Gastroesophageal sphincter (tissue), 4 donors: ENCODE measurements around the gene SYT8. TPM values are rescaled to one million over a fixed set of nuclear protein-coding genes. Genes with fewer than 3 reads are reported as not detected.

ENCODE experiments used
- ATAC-seq: fragments of 150-250 bp; one replicate; pipeline ENCODE4 v1.9.1; 2016; ENCODE audit warnings: mild to moderate bottlenecking, moderate library complexity
- H3K27ac ChIP-seq, 4 donors: fragments of 200-600 bp; sonication (generic) in 3 of 4; 1 replicate in 3 of 4; 2 replicates in 1 of 4; pipeline ENCODE4 v1.5.1; 2016 to 2019
- H3K27me3 ChIP-seq: fragments of 200-600 bp; sonication (generic); one replicate; pipeline ENCODE4 v1.5.1; 2019
- H3K36me3 ChIP-seq, 2 donors: fragments of 200-600 bp; sonication (generic); one replicate each; pipeline ENCODE4 v1.5.1; 2019; ENCODE audit warnings: control low read depth in 1 of 2
- H3K4me1 ChIP-seq, 3 donors: fragments of 200-600 bp; sonication (generic); 1 replicate in 2 of 3; 2 replicates in 1 of 3; pipeline ENCODE4 v1.5.1; 2016 to 2019; ENCODE audit warnings: control low read depth in 2 of 3
- H3K4me3 ChIP-seq, 2 donors: fragments of 200-600 bp; sonication (generic); one replicate each; pipeline ENCODE4 v1.5.1; 2019; ENCODE audit warnings: mild to moderate bottlenecking in 1 of 2, moderate library complexity in 1 of 2
- H3K9me3 ChIP-seq, 3 donors: fragments of 200-600 bp; sonication (generic); one replicate each; pipeline ENCODE4 v1.5.1; 2017 to 2019; ENCODE audit warnings: control low read depth in 2 of 3
- CTCF ChIP-seq, 4 experiments: fragments of 200-600 bp in 2 of 4; fragments of 450-650 bp in 2 of 4; sonication (generic) in 1 of 4; IDR thresholded peaks; one replicate each; pipeline ENCODE4 v1.5.1; 2017 to 2019; ENCODE audit warnings: antibody characterized with exemption in 4 of 4, mild to moderate bottlenecking in 2 of 4, moderate library complexity in 2 of 4
- EP300 ChIP-seq: sonication (generic); formaldehyde crosslinking; IDR thresholded peaks from one replicate; pipeline ENCODE4 v1.6.1; 2017; ENCODE audit warnings: antibody characterized with exemption, mild to moderate bottlenecking
- POLR2A ChIP-seq, 2 donors: fragments of 450-650 bp; IDR thresholded peaks; one replicate each; pipeline ENCODE4 v1.6.1; 2017; ENCODE audit warnings: antibody characterized with exemption in 2 of 2, mild to moderate bottlenecking in 2 of 2, moderate library complexity in 1 of 2
- POLR2AphosphoS5 ChIP-seq: sonication (generic); formaldehyde crosslinking; IDR thresholded peaks from one replicate; pipeline ENCODE4 v1.6.1; 2017; ENCODE audit warnings: antibody characterized with exemption
- WGBS, 2 donors: methylation state at CpG; one replicate each; pipeline ENCODE4 v1.1.5; 2018; ENCODE audit warnings: low coverage in 1 of 2; 5-methylcytosine and 5-hydroxymethylcytosine counted together
- total RNA-seq, 4 donors: library from RNA; depleted of rRNA; stranded (reverse); fragments of >200 nt; gene quantifications; one replicate each; pipeline ENCODE4 v1.1.0, GENCODE V29; 2016

SYT8 gene
- total RNA-seq, 4 donors from 2014 or later, result 2.2 TPM; not detected in 3

GRCh38 chr11:1878137-1879031 lies 43.6 kb downstream of the SYT8 start:
- H3K4me3 ChIP-seq, result no peak overlapping the region
- no peaks in the 10 kb centered on the region for H3K9me3 ChIP-seq
- peaks cover 0 to 84% (median 56%) of the 10 kb centered on the region in 3 donors for H3K4me1 ChIP-seq
- TF ChIP-seq CTCF (IDR thresholded peaks at IDR 0.05), result no peak
- no peak for TF ChIP-seq EP300
- no peak for TF ChIP-seq POLR2A (IDR thresholded peaks at IDR 0.05)
- no peak for TF ChIP-seq POLR2AphosphoS5
- H3K27ac ChIP-seq, result peak overlapping the region; percentile 3 to 88 (median 80)
- 45% methylated on average over 2 of the region's 30 CpGs; no CpG with 5 or more reads in 1 of the 2 donors for WGBS, 2 donors
- no peak for ATAC-seq
- H3K36me3 ChIP-seq, result no peaks in the 10 kb centered on the region
- H3K27me3 ChIP-seq, result no peaks in the 10 kb centered on the region

GRCh38 chr11:1879342-1879940 lies 44.7 kb downstream of the SYT8 start:
- 83% methylated on average over 2 of the region's 13 CpGs; no CpG with 5 or more reads in 1 of the 2 donors for WGBS, 2 donors
- ATAC-seq, result no peak
- TF ChIP-seq EP300 (no peak), POLR2AphosphoS5 (no peak), POLR2A (IDR thresholded peaks at IDR 0.05) (no peak), CTCF (IDR thresholded peaks at IDR 0.05) (no peak)
- H3K4me1 ChIP-seq, result peaks cover 0 to 83% (median 56%) of the 10 kb centered on the region in 3 donors
- peaks cover 0 to 4% of the 10 kb centered on the region in 2 donors for H3K36me3 ChIP-seq
- H3K9me3 ChIP-seq, result no peaks in the 10 kb centered on the region
- no peak overlapping the region for H3K4me3 ChIP-seq
- H3K27ac ChIP-seq, result peak overlapping the region in 3 of 4 donors; percentile 79 to 88 (median 81)
- H3K27me3 ChIP-seq, result no peaks in the 10 kb centered on the region

GRCh38 chr11:1879941-1880720 lies 45.3 kb downstream of the SYT8 start:
- peak; percentile 64 for ATAC-seq
- no peaks in the 10 kb centered on the region for H3K9me3 ChIP-seq
- H3K4me3 ChIP-seq, result no peak overlapping the region
- 39% methylated on average over 4 of the region's 32 CpGs; no CpG with 5 or more reads in 1 of the 2 donors for WGBS, 2 donors
- peak overlapping the region; percentile 9 to 88 (median 80) for H3K27ac ChIP-seq
- H3K36me3 ChIP-seq, result peaks cover 0 to 11% of the 10 kb centered on the region in 2 donors
- H3K27me3 ChIP-seq, result no peaks in the 10 kb centered on the region
- peaks cover 0 to 77% (median 56%) of the 10 kb centered on the region in 3 donors for H3K4me1 ChIP-seq
- TF ChIP-seq POLR2A (IDR thresholded peaks at IDR 0.05) (no peak), POLR2AphosphoS5 (peak; percentile 30)

DNA sequence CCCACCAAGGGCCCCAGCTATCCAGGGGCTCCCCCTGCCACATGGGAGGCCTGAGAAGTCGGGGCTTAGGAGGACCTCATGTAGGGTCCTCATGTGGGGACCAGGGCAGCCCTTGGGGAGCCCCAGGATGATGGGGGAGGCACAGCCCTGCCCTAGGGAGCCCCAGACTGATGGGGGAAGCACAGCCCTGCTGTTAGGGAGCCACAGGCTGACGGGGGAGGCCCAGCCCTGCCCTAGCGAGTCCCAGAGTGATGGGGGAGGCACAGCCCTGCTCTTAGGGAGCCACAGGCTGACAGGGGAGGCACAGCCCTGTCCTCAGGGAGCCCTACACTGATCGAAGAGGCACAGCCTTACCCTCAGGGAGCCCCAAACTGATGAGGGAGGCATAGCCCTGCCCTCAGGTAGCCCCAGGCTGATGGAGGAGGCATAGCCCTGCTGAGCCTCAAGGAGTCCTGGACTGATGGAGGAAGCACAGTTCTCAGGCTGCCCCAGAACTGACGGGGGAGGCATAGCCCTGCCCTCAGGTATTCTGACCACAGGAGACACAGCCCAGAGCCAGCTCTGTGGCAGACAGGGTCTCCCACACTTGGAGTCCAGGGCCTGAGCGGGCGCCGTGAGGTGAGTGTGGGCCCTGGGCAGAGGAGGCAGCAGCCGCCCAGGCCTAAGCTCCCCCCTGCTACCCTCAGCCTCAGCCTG lies 46.1 kb downstream of the SYT8 start:
- H3K27me3 ChIP-seq, result no peaks in the 10 kb centered on the region
- TF ChIP-seq POLR2A (IDR thresholded peaks at IDR 0.05) (no peak), POLR2AphosphoS5 (no peak), EP300 (no peak), CTCF (IDR thresholded peaks at IDR 0.05) (no peak)
- peaks cover 0 to 69% (median 48%) of the 10 kb centered on the region in 3 donors for H3K4me1 ChIP-seq
- no peak for ATAC-seq
- peak overlapping the region; percentile 21 to 88 (median 80) for H3K27ac ChIP-seq
- no peak overlapping the region for H3K4me3 ChIP-seq
- WGBS, 2 donors, result no CpG with 5 or more reads among the region's 9 CpGs
- peaks cover 0 to 17% of the 10 kb centered on the region in 2 donors for H3K36me3 ChIP-seq
- H3K9me3 ChIP-seq, result no peaks in the 10 kb centered on the region
